Gastroesophageal sphincter (tissue), 4 donors: ENCODE measurements around the gene DPP6. TPM values are rescaled to one million over a fixed set of nuclear protein-coding genes. Genes with fewer than 3 reads are reported as not detected.

ENCODE experiments used
- ATAC-seq: fragments of 150-250 bp; one replicate; pipeline ENCODE4 v1.9.1; 2016; ENCODE audit warnings: mild to moderate bottlenecking, moderate library complexity
- H3K27ac ChIP-seq, 4 donors: fragments of 200-600 bp; sonication (generic) in 3 of 4; 1 replicate in 3 of 4; 2 replicates in 1 of 4; pipeline ENCODE4 v1.5.1; 2016 to 2019
- H3K27me3 ChIP-seq: fragments of 200-600 bp; sonication (generic); one replicate; pipeline ENCODE4 v1.5.1; 2019
- H3K36me3 ChIP-seq, 2 donors: fragments of 200-600 bp; sonication (generic); one replicate each; pipeline ENCODE4 v1.5.1; 2019; ENCODE audit warnings: control low read depth in 1 of 2
- H3K4me1 ChIP-seq, 3 donors: fragments of 200-600 bp; sonication (generic); 1 replicate in 2 of 3; 2 replicates in 1 of 3; pipeline ENCODE4 v1.5.1; 2016 to 2019; ENCODE audit warnings: control low read depth in 2 of 3
- H3K4me3 ChIP-seq, 2 donors: fragments of 200-600 bp; sonication (generic); one replicate each; pipeline ENCODE4 v1.5.1; 2019; ENCODE audit warnings: mild to moderate bottlenecking in 1 of 2, moderate library complexity in 1 of 2
- H3K9me3 ChIP-seq, 3 donors: fragments of 200-600 bp; sonication (generic); one replicate each; pipeline ENCODE4 v1.5.1; 2017 to 2019; ENCODE audit warnings: control low read depth in 2 of 3
- EP300 ChIP-seq: sonication (generic); formaldehyde crosslinking; IDR thresholded peaks from one replicate; pipeline ENCODE4 v1.6.1; 2017; ENCODE audit warnings: antibody characterized with exemption, mild to moderate bottlenecking
- POLR2A ChIP-seq, 2 donors: fragments of 450-650 bp; IDR thresholded peaks; one replicate each; pipeline ENCODE4 v1.6.1; 2017; ENCODE audit warnings: antibody characterized with exemption in 2 of 2, mild to moderate bottlenecking in 2 of 2, moderate library complexity in 1 of 2
- POLR2AphosphoS5 ChIP-seq: sonication (generic); formaldehyde crosslinking; IDR thresholded peaks from one replicate; pipeline ENCODE4 v1.6.1; 2017; ENCODE audit warnings: antibody characterized with exemption
- WGBS, 2 donors: methylation state at CpG; one replicate each; pipeline ENCODE4 v1.1.5; 2018; ENCODE audit warnings: low coverage in 1 of 2; 5-methylcytosine and 5-hydroxymethylcytosine counted together
- total RNA-seq, 4 donors: library from RNA; depleted of rRNA; stranded (reverse); fragments of >200 nt; gene quantifications; one replicate each; pipeline ENCODE4 v1.1.0, GENCODE V29; 2016
- TF ChIP-seq, protein P1 (sequence below), 4 experiments: fragments of 200-600 bp in 2 of 4; fragments of 450-650 bp in 2 of 4; sonication (generic) in 1 of 4; IDR thresholded peaks; one replicate each; pipeline ENCODE4 v1.5.1; 2017 to 2019; ENCODE audit warnings: antibody characterized with exemption in 4 of 4, mild to moderate bottlenecking in 2 of 4, moderate library complexity in 2 of 4

The DPP6 gene
- total RNA-seq, 4 donors from 2014 or later = 14.3 to 40.0 (median 23.1) TPM

DNA sequence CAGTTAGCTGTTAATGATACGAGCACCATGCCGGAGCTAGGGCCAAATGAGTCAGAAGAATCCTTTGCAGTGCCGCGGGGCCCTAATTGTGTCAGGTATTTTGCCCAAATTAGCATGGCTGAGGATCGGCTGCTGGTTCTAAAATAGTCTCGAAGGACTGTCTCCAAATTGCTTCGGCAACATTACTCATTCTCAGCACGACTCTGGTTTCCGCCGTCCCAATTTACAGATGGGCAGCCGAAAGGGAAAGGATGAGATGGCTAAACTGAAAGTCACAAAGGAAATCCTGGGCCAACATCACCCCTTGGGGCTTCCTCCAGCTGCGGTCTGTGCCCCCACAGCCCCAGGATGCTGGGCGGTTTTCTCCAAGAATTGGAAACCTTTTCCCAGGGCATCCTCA, 599.3 kb downstream of the DPP6 start:
- no peak for TF ChIP-seq POLR2AphosphoS5
- TF ChIP-seq EP300 = no peak
- TF ChIP-seq, protein P1, sequence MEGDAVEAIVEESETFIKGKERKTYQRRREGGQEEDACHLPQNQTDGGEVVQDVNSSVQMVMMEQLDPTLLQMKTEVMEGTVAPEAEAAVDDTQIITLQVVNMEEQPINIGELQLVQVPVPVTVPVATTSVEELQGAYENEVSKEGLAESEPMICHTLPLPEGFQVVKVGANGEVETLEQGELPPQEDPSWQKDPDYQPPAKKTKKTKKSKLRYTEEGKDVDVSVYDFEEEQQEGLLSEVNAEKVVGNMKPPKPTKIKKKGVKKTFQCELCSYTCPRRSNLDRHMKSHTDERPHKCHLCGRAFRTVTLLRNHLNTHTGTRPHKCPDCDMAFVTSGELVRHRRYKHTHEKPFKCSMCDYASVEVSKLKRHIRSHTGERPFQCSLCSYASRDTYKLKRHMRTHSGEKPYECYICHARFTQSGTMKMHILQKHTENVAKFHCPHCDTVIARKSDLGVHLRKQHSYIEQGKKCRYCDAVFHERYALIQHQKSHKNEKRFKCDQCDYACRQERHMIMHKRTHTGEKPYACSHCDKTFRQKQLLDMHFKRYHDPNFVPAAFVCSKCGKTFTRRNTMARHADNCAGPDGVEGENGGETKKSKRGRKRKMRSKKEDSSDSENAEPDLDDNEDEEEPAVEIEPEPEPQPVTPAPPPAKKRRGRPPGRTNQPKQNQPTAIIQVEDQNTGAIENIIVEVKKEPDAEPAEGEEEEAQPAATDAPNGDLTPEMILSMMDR (IDR thresholded peaks at IDR 0.05) = no peak
- TF ChIP-seq POLR2A (IDR thresholded peaks at IDR 0.05) = no peak
- no peak overlapping the region for H3K4me3 ChIP-seq
- H3K27me3 ChIP-seq = no peaks in the 10 kb centered on the region
- no peaks in the 10 kb centered on the region for H3K9me3 ChIP-seq
- H3K36me3 ChIP-seq = no peaks in the 10 kb centered on the region
- H3K4me1 ChIP-seq = no peaks in the 10 kb centered on the region
- H3K27ac ChIP-seq = no peak overlapping the region
- no peak for ATAC-seq
- WGBS, 2 donors = 70 to 88% methylated on average over 7 to 8 of the region's 13 CpGs

DNA sequence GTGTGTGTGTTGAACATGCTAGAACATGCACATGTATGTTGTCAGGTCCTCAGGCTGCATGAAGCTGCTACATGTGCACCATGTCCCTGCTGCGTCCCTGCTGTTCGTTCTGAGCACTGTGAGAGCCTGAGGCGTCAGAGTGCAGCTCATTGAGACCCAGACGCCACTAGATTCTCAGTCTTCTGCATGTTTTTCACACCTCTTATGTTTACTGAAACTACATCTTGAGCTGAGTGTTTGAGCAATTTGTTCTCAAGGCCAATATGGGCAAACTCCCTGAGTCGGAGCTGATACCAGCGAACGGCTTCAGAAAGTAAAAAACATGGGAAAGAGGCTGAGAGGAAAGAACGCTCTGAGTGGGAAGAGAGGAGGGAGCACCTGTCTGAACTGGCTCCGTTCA, 600.4 kb downstream of the DPP6 start:
- Histone ChIP-seq H3K9me3 (no peaks in the 10 kb centered on the region), H3K36me3 (no peaks in the 10 kb centered on the region), H3K27me3 (no peaks in the 10 kb centered on the region), H3K4me1 (no peaks in the 10 kb centered on the region), H3K27ac (no peak overlapping the region), H3K4me3 (no peak overlapping the region)
- no peak for ATAC-seq
- 74 to 82% methylated on average over 4 to 8 of the region's 9 CpGs for WGBS, 2 donors
- TF ChIP-seq POLR2A (IDR thresholded peaks at IDR 0.05) (no peak), POLR2AphosphoS5 (no peak), EP300 (no peak)
- TF ChIP-seq, protein P1 (IDR thresholded peaks at IDR 0.05) = no peak

DNA sequence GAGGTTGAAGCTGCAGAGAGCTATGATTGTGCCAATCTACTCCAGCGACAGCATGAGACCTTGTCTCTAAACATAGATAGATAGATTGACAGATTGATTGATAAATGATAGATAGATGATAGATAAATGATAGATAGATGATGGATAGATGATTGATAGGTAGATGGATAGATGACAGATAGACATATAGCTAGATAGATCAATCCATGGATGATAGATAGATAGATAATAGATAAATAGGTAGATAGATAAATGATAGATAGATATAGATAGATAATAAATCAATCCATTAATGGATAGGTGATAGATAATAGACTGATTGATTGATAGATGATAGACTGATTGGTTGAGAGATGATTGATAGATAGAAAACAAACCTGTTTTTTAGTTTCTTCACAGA, 601.1 kb downstream of the DPP6 start:
- no peaks in the 10 kb centered on the region for H3K27me3 ChIP-seq
- ATAC-seq = no peak
- H3K36me3 ChIP-seq = no peaks in the 10 kb centered on the region
- 75 to 82% methylated on average over 1 of the region's 1 CpG for WGBS, 2 donors
- no peak overlapping the region for H3K4me3 ChIP-seq
- TF ChIP-seq POLR2A (IDR thresholded peaks at IDR 0.05) (no peak), POLR2AphosphoS5 (no peak), EP300 (no peak)
- TF ChIP-seq, protein P1 (IDR thresholded peaks at IDR 0.05) = no peak
- peaks cover 0 to under 1% (median 0%) of the 10 kb centered on the region in 3 donors for H3K9me3 ChIP-seq
- no peak overlapping the region for H3K27ac ChIP-seq
- no peaks in the 10 kb centered on the region for H3K4me1 ChIP-seq

DNA sequence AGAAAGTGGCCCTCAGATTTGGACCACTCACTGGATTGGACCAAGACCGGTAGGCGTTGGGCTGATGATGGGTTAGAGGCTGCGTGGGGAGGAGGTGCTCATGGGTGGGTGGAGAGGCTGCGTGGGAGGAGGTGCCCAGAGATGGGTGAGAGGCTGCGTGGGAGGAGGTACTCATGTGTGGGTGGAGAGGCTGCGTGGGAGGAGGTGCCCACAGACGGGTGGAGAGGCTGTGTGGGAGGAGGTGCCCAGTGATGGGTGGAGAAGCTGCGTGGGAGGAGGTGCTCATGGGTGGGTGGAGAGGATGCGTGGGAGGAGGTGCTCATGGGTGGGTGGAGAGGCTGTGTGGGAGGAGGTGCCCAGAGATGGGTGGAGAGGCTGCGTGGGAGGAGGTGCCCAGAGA, 604.4 kb downstream of the DPP6 start:
- Histone ChIP-seq H3K4me1 (no peaks in the 10 kb centered on the region), H3K27me3 (no peaks in the 10 kb centered on the region), H3K9me3 (peaks cover 0 to 17% (median 0%) of the 10 kb centered on the region in 3 donors), H3K36me3 (no peaks in the 10 kb centered on the region), H3K4me3 (no peak overlapping the region), H3K27ac (no peak overlapping the region)
- ATAC-seq = no peak
- TF ChIP-seq, protein P1 (IDR thresholded peaks at IDR 0.05) = no peak
- TF ChIP-seq EP300 = no peak
- no peak for TF ChIP-seq POLR2AphosphoS5
- TF ChIP-seq POLR2A (IDR thresholded peaks at IDR 0.05) = no peak
- WGBS, 2 donors = 78 to 87% methylated on average over 7 to 8 of the region's 10 CpGs

DNA sequence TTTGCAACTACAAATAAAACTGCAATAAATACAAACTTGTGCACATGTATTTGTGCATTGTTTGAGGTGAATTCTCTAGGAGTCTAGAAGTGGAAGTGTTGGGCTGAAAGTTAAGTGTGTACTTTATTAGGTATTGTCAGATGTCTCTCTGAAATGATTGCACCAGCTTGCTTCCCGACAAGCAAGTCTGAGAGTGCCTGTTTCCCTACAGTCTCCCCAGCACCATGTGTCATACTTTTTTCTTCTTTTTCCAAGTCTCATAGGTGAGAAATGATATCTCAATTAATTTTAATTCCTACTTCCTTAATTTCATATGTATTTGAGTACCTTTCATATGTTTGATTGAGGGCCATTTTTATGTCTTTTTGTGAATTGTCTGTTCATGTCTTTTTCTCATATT, 614.6 kb downstream of the DPP6 start:
- Histone ChIP-seq H3K4me1 (no peaks in the 10 kb centered on the region), H3K4me3 (no peak overlapping the region), H3K27me3 (no peaks in the 10 kb centered on the region), H3K36me3 (peaks cover 0 to 3% of the 10 kb centered on the region in 2 donors), H3K9me3 (peaks cover 0 to 19% (median 0%) of the 10 kb centered on the region in 3 donors), H3K27ac (no peak overlapping the region)
- TF ChIP-seq POLR2A (IDR thresholded peaks at IDR 0.05) = no peak
- no peak for TF ChIP-seq EP300
- TF ChIP-seq, protein P1 (IDR thresholded peaks at IDR 0.05) = no peak
- TF ChIP-seq POLR2AphosphoS5 = no peak
- 89 to 100% methylated on average over 1 of the region's 1 CpG for WGBS, 2 donors
- no peak for ATAC-seq
